ENCODE data around the gene TRAF7.
"Not testable (repeated sequence)": the region's sequence is repeated elsewhere in the genome, so short reads cannot be mapped to it uniquely, and the experiment has no call there.

DNA sequence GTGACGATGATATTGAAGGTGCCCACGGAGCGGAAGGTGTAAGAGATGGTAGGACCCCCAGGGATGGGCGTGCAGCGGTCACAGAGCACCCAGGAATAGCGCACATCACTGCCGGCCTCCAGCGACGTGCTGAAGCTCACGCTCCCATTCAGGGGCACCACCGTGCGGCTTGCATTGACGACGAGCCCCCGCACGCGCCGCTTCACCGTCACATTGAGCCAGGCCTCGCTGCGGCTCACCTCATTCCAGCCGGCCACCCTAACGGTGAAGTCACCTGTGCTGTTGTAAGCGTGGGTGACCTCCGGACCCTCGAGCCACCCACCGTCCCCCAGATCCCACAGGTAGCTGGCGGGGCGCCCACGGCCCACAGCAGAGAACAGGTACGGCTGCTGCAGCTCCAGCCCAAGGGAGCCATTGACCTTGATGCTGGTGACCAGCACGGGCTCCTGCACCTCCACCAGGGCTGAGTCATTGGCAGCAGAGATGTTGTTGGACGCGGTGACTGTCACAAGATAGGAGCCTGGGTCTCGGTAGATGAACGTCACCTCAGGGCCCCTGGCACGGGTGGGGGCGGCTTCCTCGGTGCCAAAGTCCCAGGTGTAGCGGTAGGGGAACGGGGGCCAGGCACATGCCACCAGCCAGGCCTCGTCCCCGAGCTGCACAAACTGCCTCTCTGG, 45.1 kb upstream of the TRAF7 start:
- TF ChIP-seq CTCF (IDR thresholded peaks at IDR 0.05; ENCODE audit: poor library complexity, severe bottlenecking); MXI1 (conservative IDR thresholded peaks at IDR 0.05; ENCODE audit: poor library complexity, severe bottlenecking); EP300 (conservative IDR thresholded peaks at IDR 0.05; ENCODE audit: poor library complexity, severe bottlenecking): not testable (repeated sequence)
